A673 (cell line): ENCODE measurements around the gene NKD2.

ENCODE experiments used
- EZH2 ChIP-seq: fragments of 200-600 bp; sonication (generic); IDR thresholded peaks from 2 replicates; pipeline ENCODE4 v1.6.1; 2017; ENCODE audit warnings: borderline replicate concordance, low read depth, mild to moderate bottlenecking, mixed read lengths, antibody characterized with exemption, low read length; ENCODE audit not compliant: poor library complexity, severe bottlenecking
- TF ChIP-seq, protein P1 (sequence below): fragments of 300-800, 200-600 bp; sonication (generic); conservative IDR thresholded peaks from 2 replicates; pipeline ENCODE4 v1.5.1; 2017; ENCODE audit warnings: low read depth, mild to moderate bottlenecking, antibody characterized with exemption, low read length, moderate library complexity, mixed read lengths

DNA sequence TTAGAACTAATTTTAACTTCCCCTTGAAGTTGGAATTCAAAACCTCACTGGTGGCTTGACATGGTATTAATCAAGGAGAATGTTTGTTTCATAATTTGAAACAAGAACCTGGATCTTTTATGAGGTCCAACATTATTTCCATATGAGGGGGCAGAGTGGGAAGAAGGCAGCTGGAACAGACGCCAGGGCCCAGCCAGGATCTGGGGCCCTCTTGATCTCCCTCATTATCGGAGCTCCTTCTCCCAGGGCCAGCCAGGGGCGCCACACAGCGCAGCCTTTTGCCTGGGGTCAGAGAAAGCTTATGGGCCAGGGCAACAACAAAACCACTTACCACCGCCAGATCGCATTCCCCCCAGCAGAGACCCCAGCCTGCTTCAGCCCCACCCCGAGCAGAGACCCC, 27.1 kb upstream of the NKD2 start:
- TF ChIP-seq, protein P1, sequence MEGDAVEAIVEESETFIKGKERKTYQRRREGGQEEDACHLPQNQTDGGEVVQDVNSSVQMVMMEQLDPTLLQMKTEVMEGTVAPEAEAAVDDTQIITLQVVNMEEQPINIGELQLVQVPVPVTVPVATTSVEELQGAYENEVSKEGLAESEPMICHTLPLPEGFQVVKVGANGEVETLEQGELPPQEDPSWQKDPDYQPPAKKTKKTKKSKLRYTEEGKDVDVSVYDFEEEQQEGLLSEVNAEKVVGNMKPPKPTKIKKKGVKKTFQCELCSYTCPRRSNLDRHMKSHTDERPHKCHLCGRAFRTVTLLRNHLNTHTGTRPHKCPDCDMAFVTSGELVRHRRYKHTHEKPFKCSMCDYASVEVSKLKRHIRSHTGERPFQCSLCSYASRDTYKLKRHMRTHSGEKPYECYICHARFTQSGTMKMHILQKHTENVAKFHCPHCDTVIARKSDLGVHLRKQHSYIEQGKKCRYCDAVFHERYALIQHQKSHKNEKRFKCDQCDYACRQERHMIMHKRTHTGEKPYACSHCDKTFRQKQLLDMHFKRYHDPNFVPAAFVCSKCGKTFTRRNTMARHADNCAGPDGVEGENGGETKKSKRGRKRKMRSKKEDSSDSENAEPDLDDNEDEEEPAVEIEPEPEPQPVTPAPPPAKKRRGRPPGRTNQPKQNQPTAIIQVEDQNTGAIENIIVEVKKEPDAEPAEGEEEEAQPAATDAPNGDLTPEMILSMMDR = no peak
- no peak for TF ChIP-seq EZH2
